HuH-7 (cell line): ENCODE measurements around the gene C12orf43.
A peak's percentile ranks its signal among the peaks of the same experiment; 100 is the strongest.

Experiments
- DNase-seq: peaks from one replicate; pipeline ENCODE4 v3.0.0; 2011; ENCODE audit warnings: low spot score

C12orf43 gene

GRCh38 chr12:120978296-120979219, 37.7 kb downstream of the C12orf43 start, which contains the start of gene HNF1A:
Gene HNF1A, plus strand, starts transcription at chr12:120978543. Its CDS starts 226 bp downstream, at chr12:120978769.
- DNase-seq, result peak; percentile 67

DNA sequence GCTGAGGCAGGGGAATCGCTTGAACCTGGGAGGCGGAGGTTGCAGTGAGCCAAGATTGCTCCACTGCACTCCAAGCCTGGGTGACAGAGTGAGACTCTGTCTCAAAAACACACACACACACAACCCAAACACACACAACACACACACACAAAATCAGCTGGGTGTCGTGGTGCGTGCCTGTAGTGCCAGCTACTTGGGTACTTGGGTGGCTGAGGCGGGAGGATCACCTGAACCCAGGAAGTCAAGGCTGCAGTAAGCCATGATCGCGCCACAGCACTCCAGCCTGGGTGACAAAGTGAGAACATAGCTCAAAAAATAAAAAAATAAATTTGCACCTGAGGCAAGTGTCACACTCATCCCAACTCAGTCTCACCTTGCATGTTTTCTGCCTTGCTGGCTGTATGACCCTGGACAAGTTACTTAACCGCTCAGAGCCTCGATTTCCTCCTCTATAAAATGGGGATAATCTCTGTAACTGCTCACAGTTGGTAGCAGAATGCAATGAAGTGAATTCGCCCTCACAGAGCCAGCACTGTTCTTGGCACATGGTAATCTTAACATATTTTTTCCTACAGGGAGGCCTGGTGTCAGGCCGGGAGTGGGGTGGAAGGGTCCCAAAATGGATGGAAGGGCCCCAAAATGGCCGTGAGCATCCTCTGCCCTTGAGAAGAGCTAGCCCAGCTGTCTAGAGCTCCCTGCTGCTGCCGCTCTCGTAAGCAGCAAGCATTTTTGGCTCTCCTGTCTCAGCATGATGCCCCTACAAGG, 38.6 kb downstream of the C12orf43 start:
- DNase-seq, result no peak

DNA sequence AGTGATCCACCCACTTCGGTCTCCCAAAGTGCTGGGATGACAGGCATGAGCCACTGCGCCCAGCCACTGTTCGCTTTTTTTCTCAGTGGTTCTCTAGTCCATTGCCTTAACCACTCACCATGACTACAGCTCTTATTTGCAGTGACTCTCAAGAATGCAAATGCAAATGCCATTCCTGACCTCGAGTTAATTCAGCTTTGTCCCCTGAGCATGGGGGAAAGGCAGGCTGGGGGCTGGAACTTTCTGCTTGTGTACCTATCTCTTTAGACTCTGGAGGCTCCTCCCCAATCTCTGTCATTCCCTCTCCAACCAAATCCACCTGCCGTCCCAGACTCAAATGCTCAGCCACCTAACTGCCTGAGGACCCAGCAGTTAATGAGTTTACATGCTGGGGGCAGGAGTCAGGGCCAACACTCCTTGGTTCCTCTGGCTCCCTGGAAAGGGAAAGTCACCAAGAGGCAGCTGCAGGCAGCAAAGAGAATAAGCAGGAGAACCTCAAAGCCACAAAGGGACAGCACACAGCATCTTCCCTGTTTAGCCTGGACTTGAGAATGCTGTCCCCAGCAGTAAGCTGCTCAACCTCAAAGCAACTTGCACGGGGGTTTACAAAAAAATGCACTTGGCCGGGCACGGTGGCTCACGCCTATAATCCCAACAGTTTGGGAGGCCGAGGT, 43.3 kb downstream of the C12orf43 start:
- no peak for DNase-seq

GRCh38 chr12:120971299-120972180, 44.7 kb downstream of the C12orf43 start:
- DNase-seq, result peak; percentile 46

GRCh38 chr12:120970310-120970709, 46.0 kb downstream of the C12orf43 start:
- DNase-seq, result no peak

- no peak for DNase-seq
Observed at GRCh38 chr12:120965534-120966091, 50.7 kb downstream of the C12orf43 start.

GRCh38 chr12:120964298-120964697, 52.0 kb downstream of the C12orf43 start:
- DNase-seq, result no peak

DNA sequence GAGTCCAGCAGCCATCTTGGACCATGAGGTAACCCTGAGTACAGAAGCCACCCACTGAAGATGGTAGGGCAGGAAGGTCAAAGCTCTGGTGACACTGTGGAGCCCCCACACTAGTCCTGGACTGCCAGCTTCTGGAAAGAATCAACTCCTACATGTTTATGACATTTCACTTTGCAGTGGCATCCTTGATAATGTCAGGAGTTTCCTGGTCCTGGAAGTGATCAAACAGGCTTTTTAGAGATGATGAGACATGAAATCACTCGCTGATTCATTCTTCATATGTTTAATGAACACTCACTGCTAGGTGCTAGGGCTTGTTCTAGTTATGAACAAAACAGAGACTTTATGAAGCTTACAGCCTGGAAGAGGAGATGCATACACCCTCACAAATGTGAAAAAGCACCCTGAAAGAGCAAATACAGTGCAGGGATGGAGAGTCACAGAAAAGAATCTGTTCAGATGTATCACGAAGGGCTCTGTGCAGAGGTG, 53.7 kb downstream of the C12orf43 start:
- DNase-seq, result no peak

DNA sequence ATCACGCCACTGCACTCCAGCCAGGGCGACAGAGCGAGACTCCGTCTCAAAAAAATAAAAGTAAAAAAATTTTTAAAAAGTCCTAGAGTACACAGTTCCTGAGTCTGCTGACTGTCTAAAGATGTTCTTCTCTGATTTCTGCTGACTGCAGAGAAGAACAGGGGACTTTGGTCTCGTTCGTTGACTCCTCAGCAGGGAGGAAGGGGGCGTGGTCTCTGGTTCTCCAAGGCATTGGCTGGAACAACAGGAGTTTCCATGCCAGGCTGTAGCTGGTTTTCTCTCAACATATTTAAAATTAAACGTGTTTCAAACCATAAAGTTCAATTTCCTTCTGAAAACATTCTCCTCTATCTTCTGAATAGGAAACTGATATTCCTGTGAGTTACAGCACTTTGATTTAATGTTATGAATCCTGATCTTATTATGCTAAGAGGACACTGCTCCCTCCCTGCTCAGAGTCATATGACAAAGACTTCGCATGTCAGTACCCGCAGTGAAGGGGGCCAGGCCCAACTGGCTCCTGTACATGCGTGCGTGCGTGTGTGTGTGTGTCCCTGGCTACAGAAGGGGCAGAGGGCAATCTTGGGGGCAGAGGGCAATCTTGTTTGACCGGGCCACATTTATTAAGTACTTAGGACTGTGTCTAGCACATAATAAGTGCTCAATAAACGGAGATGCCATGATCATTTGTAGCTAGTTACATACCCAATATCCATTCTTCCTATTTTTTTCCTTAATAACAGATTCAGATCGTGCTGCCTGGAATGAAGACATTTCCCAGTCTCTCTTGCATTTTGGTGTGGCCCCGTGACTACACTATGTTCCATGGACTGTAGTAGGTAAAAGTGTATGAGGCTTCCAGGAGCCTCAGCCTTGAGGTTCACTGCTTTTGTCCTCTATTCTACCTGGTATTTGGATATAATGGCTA, 54.4 kb downstream of the C12orf43 start:
- peak; percentile 44 for DNase-seq

DNA sequence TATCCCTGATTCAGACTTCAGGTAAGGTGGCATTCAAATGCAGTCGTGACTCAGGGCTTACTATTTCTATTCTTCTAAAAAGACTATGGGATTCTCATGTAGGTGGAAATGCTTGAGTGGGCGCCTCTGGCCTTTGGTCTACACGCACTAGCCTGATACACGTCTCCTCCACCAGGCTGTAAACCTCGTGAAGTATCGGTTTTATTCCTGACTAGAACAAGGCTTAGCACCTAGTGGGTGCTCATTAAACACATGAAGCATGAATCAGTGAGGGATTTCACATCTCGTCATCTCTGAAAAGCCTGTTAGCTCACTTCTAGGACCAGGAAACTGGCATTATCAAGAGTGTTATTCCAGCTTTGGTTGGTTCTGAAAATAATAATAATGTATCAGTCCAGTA, 55.6 kb downstream of the C12orf43 start:
- DNase-seq, result no peak

GRCh38 chr12:120959111-120959878, 57.0 kb downstream of the C12orf43 start:
- no peak for DNase-seq

DNA sequence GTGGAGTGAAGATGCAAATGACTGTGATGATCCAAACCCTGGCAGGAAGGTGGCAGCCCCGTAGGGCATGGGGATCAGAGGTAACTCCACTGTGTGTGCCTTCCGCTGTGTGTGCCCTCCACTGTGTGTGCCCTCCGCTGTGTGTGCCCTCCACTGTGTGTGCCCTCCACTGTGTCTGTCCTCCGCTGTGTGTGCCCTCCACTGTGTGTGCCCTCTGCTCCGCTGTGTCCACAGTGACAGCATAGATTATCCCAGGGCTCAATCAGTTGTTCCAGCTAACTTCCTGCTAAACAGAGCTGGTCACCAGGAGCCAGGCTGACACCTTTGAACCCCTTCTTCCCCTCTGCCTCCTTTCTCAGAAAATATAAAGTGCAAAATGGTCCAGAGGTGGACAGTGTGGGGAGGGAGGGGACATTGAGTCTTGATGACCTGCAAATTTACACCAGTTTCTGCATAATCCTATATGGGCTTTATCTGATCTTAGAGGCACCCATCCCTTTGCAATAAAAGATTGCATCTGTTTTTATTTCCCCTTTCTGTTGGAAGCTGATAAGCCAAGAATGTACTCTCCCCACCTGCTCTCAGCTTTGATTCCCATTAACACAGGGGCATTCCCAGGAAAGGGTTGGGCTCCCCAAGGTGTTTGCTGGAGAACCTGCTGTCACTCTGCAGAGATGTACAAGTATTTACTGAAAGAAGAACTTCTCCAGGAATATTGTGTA, 59.5 kb downstream of the C12orf43 start:
- no peak for DNase-seq

- DNase-seq, result no peak
Observed at GRCh38 chr12:120955232-120955631, 61.1 kb downstream of the C12orf43 start.

- no peak for DNase-seq
Observed at GRCh38 chr12:120950807-120951206, 65.5 kb downstream of the C12orf43 start.
